ENCODE results near the gene MAML1.

MAML1 gene

GRCh38 chr5:179816796-179817469 is 84.3 kb downstream of the MAML1 start:
- Histone ChIP-seq H3K79me2 (ENCODE audit: insufficient read depth, low read length) (peaks cover 2% of the 10 kb centered on the region; the same call in 1 of the 2 replicates), H3K27me3 (ENCODE audit: insufficient read depth, low read length, poor library complexity, severe bottlenecking) (no peaks in the 10 kb centered on the region), H3K9me3 (ENCODE audit: insufficient read depth, low read depth, low read length) (no peaks in the 10 kb centered on the region), H2AFZ (ENCODE audit: low read length) (no peak overlapping the region), H3K9me2 (replicated peaks; ENCODE audit: low read depth, low read length) (no peaks in the 10 kb centered on the region), H3F3A (ENCODE audit: low read depth) (no peaks in the 10 kb centered on the region), H3K4me3 (ENCODE audit: low read length, poor library complexity, severe bottlenecking) (no peak overlapping the region), H4K20me1 (ENCODE audit: insufficient read depth, low read length, poor library complexity, severe bottlenecking) (peaks cover 1% of the 10 kb centered on the region), H3K4me2 (ENCODE audit: low read depth, low read length, poor library complexity, severe bottlenecking) (no peak overlapping the region), H3K9ac (ENCODE audit: low read depth, low read length, poor library complexity, severe bottlenecking) (no peak overlapping the region), H3K36me3 (ENCODE audit: insufficient read depth, low read length) (no peaks in the 10 kb centered on the region), H3K4me1 (ENCODE audit: insufficient read depth, low read length, poor library complexity, severe bottlenecking) (peaks cover 12% of the 10 kb centered on the region)
- TF ChIP-seq CTCF (conservative IDR thresholded peaks at IDR 0.05; ENCODE audit: low read length) (no peak), EZH2phosphoT487 (IDR thresholded peaks at IDR 0.05; ENCODE audit: borderline replicate concordance) (no peak)

GRCh38 chr5:179817470-179817840 is 84.8 kb downstream of the MAML1 start:
- no peak overlapping the region for H3K4me3 ChIP-seq (ENCODE audit: low read length, poor library complexity, severe bottlenecking)
- no peak overlapping the region for H3K9ac ChIP-seq (ENCODE audit: low read depth, low read length, poor library complexity, severe bottlenecking)
- H3K9me3 ChIP-seq (ENCODE audit: insufficient read depth, low read depth, low read length): no peaks in the 10 kb centered on the region
- H3K79me2 ChIP-seq (ENCODE audit: insufficient read depth, low read length): peaks cover 7% of the 10 kb centered on the region; the same call in 1 of the 2 replicates
- H3F3A ChIP-seq (ENCODE audit: low read depth): no peaks in the 10 kb centered on the region
- H3K4me2 ChIP-seq (ENCODE audit: low read depth, low read length, poor library complexity, severe bottlenecking): no peak overlapping the region
- no peaks in the 10 kb centered on the region for H3K36me3 ChIP-seq (ENCODE audit: insufficient read depth, low read length)
- no peaks in the 10 kb centered on the region for H3K27me3 ChIP-seq (ENCODE audit: insufficient read depth, low read length, poor library complexity, severe bottlenecking)
- H4K20me1 ChIP-seq (ENCODE audit: insufficient read depth, low read length, poor library complexity, severe bottlenecking): peaks cover 6% of the 10 kb centered on the region
- peaks cover 12% of the 10 kb centered on the region for H3K4me1 ChIP-seq (ENCODE audit: insufficient read depth, low read length, poor library complexity, severe bottlenecking)
- H3K9me2 ChIP-seq (replicated peaks; ENCODE audit: low read depth, low read length): no peaks in the 10 kb centered on the region
- no peak overlapping the region for H2AFZ ChIP-seq (ENCODE audit: low read length)
- TF ChIP-seq CTCF (conservative IDR thresholded peaks at IDR 0.05; ENCODE audit: low read length): no peak
- TF ChIP-seq EZH2phosphoT487 (IDR thresholded peaks at IDR 0.05; ENCODE audit: borderline replicate concordance): no peak

DNA sequence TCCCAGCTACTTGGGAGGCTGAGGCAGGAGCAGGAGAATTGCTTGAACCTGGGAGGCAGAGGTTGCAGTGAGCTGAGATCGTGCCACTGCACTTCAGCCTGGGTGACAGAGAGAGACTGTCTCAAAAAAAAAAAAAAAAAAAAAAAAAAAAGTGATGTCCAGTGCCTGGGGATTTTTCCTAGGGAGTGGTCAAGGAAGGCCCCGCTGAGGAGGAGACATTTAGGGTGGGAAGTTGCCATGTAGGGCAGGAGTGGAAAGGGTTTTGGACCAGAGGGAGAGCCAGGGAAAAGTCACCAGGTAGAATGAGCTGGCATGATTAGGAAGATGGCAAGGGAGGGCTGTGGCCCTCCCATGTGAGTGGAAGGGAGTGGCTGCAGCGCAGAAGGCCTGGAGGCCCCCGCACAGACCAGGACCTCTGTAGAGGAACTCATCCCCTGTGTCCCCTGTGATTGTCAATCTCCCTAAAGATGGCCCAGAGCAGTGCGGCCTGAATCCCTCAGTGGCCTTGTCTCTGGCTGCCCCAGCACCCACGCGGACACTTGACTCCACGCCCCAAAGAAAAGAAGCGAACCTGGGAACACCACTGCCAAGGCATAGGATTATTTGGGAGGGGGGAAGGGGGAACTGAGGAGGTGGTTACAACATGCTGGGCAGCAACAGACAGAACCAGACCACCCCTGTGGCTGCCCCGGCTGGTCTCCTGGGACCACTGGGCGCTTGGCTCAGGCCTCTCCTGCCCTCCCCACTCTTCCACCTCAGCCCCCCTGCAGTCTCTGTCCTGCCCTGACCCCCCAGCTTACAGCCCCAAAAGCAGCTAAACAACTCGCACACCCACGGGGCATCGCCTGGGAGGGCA is 85.5 kb downstream of the MAML1 start:
- peaks cover 8% of the 10 kb centered on the region for H4K20me1 ChIP-seq (ENCODE audit: insufficient read depth, low read length, poor library complexity, severe bottlenecking)
- H3K4me1 ChIP-seq (ENCODE audit: insufficient read depth, low read length, poor library complexity, severe bottlenecking): peaks cover 12% of the 10 kb centered on the region
- no peaks in the 10 kb centered on the region for H3F3A ChIP-seq (ENCODE audit: low read depth)
- H2AFZ ChIP-seq (ENCODE audit: low read length): no peak overlapping the region
- H3K9me2 ChIP-seq (replicated peaks; ENCODE audit: low read depth, low read length): no peaks in the 10 kb centered on the region
- H3K79me2 ChIP-seq (ENCODE audit: insufficient read depth, low read length): peaks cover 13% of the 10 kb centered on the region; the same call in 1 of the 2 replicates
- peak overlapping the region; percentile 73 for H3K4me2 ChIP-seq (ENCODE audit: low read depth, low read length, poor library complexity, severe bottlenecking)
- peak overlapping the region; percentile 50 for H3K9ac ChIP-seq (ENCODE audit: low read depth, low read length, poor library complexity, severe bottlenecking)
- TF ChIP-seq EZH2phosphoT487 (IDR thresholded peaks at IDR 0.05; ENCODE audit: borderline replicate concordance) (no peak), CTCF (conservative IDR thresholded peaks at IDR 0.05; ENCODE audit: low read length) (no peak)
- no peaks in the 10 kb centered on the region for H3K9me3 ChIP-seq (ENCODE audit: insufficient read depth, low read depth, low read length)
- peak overlapping the region; percentile 79 for H3K4me3 ChIP-seq (ENCODE audit: low read length, poor library complexity, severe bottlenecking)
- no peaks in the 10 kb centered on the region for H3K27me3 ChIP-seq (ENCODE audit: insufficient read depth, low read length, poor library complexity, severe bottlenecking)
- H3K36me3 ChIP-seq (ENCODE audit: insufficient read depth, low read length): no peaks in the 10 kb centered on the region

Measured in Loucy (cell line).